ENCODE measurements around the gene CST6. TPM values are rescaled to one million over a fixed set of nuclear protein-coding genes. Genes with fewer than 3 reads are reported as not detected.
"Not testable (repeated sequence)": the region's sequence is repeated elsewhere in the genome, so short reads cannot be mapped to it uniquely, and the experiment has no call there.

The CST6 gene
- total RNA-seq, 1 experiment from 2014 or later, result 0.60 TPM

DNA sequence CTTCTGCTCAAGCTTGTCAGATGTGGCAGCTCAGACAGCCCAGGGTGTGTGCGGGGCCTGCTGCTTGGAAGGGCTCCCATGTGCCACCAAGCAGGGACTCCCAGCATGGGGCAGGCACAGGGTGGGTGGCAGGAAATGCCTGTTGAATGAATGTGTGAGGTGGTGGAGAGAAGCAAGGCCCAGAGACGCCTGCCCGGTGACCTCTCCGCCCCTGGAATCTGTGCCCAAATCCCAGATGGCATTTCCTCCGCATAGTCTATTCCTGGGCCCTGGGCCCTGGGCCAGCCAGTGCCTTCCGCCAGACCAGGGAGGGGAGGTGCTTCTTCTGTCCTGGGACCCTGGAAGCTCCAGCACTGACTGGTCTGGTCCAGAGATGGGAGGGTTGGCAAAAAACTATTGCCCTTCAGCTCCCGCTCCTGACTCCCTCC, 3.7 kb downstream of the CST6 start:
- DNase-seq (ENCODE audit: low read depth), result peak; percentile 79

GRCh38 chr11:66015936-66016792, 4.4 kb downstream of the CST6 start:
- no peak for DNase-seq (ENCODE audit: low read depth)

GRCh38 chr11:66016793-66017177, 5.0 kb downstream of the CST6 start:
- no peak for DNase-seq (ENCODE audit: low read depth)

DNA sequence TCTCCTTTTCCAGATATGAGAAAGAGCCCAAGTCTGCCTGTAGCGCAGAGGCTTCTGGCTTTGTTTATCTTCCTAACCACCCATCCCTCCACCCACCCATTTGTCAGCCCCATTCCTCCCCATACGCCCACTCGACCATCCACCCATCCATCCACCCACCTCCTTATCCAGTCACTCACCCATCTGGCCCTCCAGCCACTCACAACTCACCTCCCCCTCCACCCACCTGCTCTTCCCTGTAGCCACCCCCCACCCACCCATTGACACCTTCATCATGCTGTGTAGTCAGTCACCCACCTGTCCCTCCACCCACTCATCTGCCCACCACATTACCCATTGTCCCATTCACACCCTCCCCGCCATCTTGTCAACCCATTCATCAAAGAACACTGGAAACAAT, 5.5 kb downstream of the CST6 start:
- DNase-seq (ENCODE audit: low read depth), result no peak

DNA sequence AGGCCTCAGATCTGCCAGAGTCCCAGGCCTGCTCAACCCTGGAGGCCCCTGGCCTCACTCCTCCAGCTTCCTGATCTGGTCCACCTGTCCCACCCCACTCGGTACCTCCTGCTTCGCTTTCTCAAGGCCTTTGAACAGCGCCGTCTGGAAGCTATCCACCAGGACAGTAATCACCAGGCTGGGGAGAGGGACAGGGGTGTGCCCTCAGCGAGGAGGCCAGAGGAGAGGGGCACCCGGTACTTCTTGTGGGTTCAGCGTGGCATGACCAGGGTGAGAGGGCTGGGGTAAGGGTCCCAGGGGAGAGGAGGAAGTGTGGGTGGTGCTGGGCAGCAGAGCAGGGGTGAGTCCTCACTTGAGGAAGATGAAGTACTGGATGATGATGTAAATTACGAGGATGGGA, 8.4 kb downstream of the CST6 start:
- DNase-seq (ENCODE audit: low read depth), result no peak

GRCh38 chr11:66020618-66021357, 9.0 kb downstream of the CST6 start:
- DNase-seq (ENCODE audit: low read depth), result peak; percentile 91

DNA sequence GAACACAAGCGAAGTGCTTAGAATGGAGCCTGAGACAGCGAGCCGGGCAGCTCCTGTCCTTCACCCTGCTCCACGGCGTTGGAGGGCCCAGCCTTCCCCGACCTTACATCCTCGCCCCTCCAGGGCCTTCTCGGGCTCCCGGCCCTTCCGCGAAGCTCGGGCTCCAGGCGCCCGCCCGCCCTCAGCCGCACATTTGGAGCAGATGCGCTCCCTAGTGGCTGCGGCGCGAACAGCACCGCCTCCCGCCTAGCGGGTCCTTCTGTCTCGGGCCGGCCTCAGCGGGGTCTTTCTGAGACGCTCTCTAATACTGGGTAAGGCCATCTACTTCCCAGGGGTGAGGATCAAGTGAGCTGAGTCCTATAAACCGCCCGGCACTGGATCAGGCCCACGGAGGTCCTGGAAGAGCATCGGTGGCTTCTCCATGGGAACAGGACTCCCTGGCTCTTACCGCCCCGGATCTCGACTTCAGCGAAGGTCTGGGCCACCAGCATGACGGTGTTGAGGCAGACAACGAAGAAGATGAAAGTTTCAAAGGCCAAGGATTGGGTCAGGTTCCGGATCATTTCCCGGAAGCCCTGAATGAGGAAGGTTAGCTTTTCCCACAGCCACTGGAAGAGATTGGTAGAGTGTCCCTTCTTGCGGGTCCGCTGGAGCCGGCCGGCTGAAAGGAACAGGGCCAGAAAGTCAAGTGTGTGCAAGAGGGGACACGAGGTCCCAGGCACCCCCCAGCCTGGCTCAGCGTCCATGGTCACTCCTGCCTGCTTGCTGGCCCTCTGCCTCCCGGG, 10.8 kb downstream of the CST6 start:
- peak; percentile 55 for DNase-seq (ENCODE audit: low read depth)

DNA sequence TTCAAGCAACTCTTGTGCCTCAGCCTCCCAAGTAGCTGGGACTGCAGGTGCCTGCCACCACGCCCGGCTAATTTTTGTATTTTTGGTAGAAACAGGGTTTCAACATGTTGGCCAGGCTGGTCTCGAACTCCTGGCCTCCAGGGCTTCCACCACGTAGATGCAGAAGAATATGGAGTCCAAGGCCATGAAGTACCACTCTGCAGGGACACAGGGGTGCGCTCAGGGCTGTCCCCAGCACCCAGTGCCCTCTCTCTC, 11.3 kb downstream of the CST6 start:
- not testable (repeated sequence) for DNase-seq (ENCODE audit: low read depth)

DNA sequence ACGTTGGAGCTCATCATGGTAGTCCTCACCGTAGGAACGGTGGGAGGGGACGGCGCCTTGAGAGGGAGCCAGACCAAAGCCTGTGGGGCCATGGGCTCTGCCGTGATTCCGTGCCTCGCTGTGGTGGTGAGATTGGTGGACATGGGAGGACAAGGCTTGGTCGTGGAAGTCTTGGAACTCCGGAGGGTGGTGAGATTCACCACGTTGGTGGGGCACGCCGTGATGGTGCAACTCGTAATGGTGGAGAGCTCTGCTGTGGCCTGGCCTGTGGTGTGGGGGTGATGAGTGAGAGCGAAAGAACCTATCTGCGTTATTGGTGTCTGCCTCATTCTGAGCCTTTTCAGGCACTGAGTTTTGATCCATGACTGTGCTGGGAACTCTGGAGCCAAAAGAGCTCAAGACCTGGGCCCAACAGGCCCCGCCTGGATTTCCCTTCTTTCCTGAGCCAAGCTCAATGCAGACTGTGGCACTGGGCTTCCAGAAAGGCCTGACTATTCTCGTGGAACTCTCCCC, 14.3 kb downstream of the CST6 start, which contains the start of gene CATSPER1:
TSS of gene CATSPER1 (minus strand) at position 463 of the 513 bp plus-strand sequence. CDS start at position 363, 100 bp downstream.
- no peak for DNase-seq (ENCODE audit: low read depth)

DNA sequence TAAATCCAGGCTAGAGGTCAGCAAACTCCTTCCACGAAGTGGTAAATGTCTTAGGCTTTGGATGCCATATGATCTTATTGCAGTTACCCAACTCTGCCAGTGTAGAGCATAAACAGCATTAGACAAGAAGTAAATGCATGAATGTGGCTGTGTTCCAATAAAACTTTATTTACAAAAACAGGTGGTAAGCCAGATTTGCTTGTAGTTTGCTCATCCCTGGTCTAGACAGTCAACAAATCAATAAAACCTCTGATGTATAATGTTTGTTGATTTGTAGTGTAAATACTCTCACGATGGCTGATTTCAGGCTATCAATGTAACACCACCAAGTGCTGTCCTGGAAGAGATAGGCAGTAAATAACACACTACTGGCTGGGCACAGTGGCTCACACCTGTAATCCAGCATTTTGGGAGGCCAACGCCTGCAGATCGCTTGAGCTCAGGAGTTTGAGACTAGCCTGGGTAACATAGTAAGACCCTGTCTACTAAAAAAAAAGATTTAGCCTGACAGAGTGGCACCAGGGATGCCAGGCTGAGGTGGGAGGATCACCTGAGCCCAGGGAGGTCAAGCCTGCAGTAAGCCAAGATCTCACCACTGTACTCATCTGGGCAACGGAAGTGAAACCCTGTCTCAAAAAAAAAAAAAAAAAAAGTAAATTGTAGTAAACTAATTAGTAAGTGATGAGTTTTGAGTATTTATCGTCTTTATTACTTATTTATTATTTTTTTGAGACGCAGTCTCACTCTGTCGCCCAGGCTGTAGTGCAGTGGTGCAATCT, 21.3 kb downstream of the CST6 start:
- no peak for DNase-seq (ENCODE audit: low read depth)

- no peak for DNase-seq (ENCODE audit: low read depth)
These were observed 24.0 kb downstream of the CST6 start for GRCh38 chr11:66035653-66036333.

DNA sequence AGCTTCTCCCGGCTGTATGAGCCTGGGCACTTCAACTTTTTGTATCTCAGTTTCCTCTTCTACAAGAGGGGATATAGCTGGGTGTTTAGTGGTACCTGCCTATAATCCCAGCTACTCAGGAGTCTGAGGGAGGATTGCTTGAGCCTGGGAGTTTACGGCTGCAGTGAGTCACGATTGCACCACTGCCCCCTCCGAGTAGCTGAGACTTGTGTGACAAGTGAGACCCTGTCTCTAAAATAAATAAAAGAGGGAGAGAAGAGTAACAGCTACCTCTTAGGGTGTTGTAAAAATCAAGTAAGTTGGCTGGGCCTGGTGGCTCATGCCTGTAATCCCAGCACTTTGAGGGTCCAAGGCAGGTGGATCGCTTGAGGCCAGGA, 24.5 kb downstream of the CST6 start:
- DNase-seq (ENCODE audit: low read depth), result no peak

GRCh38 chr11:66037327-66037726, 25.5 kb downstream of the CST6 start:
- DNase-seq (ENCODE audit: low read depth), result no peak

GRCh38 chr11:66039765-66040164, 28.0 kb downstream of the CST6 start:
- no peak for DNase-seq (ENCODE audit: low read depth)

DNA sequence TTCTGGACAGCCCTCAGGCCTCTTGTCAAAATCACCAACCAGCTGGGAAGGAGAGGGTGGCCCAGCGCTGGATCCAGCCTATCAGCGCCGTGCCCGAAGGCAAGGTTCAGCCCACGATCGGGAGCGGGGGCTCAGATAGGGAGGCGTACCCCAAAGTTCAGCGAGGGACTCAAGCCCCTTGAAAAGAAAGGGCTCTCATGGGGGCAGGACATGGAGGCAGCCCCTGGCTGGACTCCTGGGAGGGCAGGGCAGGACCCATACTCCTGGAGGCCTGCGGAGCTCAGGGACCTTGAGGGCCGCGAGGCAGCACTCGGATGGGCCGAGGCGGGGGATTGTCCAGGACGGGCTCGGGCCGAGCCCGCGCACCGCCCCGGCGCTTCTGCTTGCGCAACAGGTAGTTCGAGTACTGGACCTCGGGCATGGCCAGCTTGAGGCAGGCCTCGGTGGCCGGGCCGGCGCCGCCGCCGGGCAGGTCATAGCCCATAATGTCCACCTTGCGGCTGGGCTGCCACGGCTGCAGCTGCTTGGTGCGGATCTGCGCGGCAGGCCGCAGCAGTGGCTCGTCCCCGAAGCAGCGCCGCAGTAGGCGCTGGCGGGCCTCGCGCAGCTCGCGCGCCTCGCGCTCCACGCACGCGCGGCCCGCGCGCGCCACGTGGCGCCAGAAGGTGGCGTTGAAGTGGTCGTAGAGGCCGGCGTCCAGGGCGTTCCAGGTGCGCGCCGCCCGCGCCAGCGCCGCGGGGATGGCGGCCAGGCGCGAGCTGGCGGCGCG, 30.6 kb downstream of the CST6 start:
- no peak for DNase-seq (ENCODE audit: low read depth)

DNA sequence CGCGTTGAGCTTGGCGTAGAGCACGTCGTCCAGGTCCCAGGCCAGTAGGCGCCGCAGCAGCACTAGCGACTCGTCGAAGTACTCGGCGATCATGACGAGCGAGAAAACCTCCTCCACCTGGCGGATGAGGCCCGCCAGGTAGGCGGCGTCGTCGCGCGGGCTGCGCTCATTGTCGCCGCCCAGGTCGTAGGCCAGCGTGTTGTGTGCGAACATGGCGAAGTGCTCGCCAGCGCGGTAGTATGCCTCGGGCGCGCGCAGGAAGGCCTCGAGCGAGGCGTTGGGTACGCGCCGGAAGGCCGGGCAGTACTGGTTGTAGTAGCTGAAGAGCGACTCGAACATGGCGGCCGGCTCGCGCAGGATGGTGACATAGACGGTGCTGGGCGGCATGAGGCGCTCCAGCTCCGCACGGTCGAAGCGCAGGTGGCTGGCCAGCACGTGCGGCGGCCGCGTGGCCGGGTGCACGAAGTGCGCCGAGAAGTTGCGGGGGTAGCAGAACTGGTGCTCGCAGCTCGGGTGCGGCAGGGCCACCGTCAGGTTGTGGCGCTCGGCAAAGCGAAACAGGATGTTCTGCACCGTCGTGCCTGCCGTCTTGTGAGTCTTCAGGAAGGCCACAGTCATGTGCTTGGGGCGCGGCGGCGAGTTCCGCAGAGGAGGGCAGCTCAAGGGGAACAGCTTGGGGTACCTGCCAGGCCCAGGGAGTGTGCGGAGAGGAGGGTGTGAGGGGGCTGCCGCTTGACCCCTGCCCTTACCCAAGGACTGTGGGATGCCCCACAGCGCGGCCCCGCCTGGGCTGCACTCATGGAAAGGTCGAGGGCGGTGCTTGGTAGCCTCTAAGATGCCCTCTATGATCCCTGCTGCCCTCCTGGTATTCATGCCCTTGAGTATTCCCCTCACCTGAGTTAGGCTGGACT, 31.4 kb downstream of the CST6 start:
- DNase-seq (ENCODE audit: low read depth), result no peak

DNA sequence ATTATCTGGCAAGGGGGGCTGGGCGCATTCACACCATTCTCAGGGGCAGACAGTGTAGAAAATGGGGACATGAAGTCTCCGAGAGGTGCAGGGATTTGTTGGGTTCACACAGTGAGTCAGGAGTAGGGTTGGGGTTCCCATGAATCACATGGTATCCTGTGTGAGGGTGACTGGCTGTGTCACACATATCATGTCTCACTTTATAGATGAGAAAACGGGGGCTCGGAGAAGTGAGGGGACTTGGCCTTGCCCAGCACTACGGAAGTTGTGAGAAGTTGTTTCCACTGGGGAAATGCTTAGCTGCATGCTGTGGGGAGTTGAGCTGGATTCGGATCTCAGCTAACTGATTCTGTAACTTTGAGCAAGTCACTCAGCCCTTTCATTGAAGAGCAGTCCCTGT, 32.9 kb downstream of the CST6 start:
- no peak for DNase-seq (ENCODE audit: low read depth)

DNA sequence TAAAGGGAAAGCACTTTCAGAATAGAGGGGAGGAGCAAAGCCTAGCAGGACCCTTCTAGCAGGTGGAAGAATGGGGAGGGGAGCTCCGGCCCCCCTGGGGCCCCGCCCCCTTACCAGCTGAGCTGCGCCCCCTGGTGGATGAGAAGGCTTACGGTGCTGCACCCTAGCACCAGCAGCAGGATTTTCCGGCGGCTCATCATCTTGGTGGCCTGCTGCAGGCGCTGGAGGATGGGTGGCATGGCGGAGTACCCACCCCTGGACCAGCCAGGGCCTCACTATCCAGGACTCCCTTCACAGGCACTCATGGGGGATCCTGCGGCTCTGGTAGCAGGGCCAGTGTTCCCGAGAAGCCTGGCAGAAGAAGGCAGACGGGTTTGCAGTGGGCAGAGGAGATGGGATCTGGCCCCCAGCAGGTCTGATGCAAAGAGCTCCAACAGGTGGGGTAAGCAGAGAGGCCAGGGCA, 33.4 kb downstream of the CST6 start:
- DNase-seq (ENCODE audit: low read depth), result peak; percentile 68

GRCh38 chr11:66046901-66047300, 35.1 kb downstream of the CST6 start:
- no peak for DNase-seq (ENCODE audit: low read depth)

Measured in RPMI7951 (cell line).